GM12875 (cell line): Measurements from ENCODE around the gene ENDOD1.

Experiments used
- H3K4me3 ChIP-seq: one replicate; pipeline ENCODE4 v1.5.1; 2011; ENCODE audit warnings: low read depth, low read length, control low read depth
- TF ChIP-seq, protein P1 (sequence below): IDR thresholded peaks from 2 replicates; pipeline ENCODE4 v1.5.1; 2011; ENCODE audit warnings: low read depth, mild to moderate bottlenecking, control low read depth, inconsistent platforms, low read length, moderate library complexity, borderline replicate concordance; ENCODE audit not compliant: insufficient read depth

The ENDOD1 gene

DNA sequence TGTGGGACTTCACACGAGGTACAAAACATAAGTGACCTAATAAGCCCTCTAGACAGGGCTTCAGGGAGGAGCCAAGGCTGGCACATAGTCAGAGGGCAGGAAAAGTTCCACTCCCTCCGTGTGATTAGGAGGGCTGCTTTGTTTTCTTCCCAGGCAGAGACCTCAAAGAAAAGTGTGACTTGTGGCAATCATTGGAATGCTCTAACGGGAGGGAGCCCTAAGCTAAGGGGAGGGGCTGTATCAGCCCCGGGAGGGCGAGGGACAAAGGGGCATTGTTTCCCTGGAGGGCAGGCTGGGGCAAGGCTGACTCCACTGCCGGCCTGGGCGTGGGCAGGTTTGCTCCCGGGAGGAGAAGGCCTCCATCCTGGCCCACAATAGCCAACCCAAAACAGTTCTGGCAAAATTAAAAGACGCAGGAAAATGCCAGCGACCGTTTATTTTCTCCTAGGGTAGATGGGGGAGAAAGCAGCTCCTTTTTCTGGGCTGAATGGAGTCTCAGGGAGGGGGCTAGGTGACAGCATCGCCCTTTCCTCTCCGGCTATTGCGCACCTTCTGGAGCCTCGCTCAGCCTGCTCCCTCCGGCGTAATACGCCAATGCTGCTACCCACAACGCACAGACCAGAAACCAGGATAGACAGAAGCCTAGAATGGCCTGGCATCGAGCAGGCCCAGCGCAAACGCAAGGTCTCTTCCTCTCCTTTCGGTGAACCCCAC lies 60.2 kb downstream of the ENDOD1 start:
- TF ChIP-seq, protein P1, sequence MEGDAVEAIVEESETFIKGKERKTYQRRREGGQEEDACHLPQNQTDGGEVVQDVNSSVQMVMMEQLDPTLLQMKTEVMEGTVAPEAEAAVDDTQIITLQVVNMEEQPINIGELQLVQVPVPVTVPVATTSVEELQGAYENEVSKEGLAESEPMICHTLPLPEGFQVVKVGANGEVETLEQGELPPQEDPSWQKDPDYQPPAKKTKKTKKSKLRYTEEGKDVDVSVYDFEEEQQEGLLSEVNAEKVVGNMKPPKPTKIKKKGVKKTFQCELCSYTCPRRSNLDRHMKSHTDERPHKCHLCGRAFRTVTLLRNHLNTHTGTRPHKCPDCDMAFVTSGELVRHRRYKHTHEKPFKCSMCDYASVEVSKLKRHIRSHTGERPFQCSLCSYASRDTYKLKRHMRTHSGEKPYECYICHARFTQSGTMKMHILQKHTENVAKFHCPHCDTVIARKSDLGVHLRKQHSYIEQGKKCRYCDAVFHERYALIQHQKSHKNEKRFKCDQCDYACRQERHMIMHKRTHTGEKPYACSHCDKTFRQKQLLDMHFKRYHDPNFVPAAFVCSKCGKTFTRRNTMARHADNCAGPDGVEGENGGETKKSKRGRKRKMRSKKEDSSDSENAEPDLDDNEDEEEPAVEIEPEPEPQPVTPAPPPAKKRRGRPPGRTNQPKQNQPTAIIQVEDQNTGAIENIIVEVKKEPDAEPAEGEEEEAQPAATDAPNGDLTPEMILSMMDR: no peak
- H3K4me3 ChIP-seq: peak overlapping the region; percentile 56

DNA sequence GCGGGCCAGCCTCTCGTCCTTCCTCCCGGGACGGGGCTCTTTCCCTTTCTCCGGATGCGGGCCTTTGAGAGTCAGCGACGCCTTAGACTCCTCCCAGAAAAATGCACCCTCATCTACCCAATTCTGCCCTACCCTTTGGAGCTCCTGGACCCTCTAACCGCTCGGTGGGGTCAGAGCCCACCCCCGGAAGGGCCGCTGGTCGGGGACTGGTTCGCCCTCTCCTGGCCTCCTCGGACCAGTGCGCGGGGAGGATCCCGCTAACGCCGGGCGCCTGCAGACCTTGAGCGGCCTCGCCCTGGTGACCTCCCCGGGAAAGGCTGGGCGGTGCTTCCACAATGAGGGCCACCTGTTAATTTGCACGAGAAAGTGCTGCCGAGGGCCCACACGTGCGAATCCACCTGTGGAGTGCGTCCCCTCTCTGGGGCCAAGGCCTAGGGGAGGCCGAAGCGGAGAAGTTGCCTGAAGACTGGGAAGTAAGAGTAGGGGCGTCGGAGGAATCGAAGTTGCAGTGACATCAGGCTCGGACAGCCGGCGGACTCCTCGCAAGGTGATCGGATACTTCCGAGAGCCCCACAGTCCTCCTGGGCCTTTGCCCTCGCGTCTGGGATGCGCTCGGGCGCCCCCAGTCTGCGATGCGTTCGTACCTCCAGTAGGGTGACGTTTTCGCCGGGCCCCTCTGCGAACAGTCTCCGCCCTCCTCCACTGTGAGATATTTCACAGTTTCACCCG lies 61.5 kb downstream of the ENDOD1 start:
- peak overlapping the region; percentile 56 for H3K4me3 ChIP-seq
- TF ChIP-seq, protein P1: peak; percentile 65

DNA sequence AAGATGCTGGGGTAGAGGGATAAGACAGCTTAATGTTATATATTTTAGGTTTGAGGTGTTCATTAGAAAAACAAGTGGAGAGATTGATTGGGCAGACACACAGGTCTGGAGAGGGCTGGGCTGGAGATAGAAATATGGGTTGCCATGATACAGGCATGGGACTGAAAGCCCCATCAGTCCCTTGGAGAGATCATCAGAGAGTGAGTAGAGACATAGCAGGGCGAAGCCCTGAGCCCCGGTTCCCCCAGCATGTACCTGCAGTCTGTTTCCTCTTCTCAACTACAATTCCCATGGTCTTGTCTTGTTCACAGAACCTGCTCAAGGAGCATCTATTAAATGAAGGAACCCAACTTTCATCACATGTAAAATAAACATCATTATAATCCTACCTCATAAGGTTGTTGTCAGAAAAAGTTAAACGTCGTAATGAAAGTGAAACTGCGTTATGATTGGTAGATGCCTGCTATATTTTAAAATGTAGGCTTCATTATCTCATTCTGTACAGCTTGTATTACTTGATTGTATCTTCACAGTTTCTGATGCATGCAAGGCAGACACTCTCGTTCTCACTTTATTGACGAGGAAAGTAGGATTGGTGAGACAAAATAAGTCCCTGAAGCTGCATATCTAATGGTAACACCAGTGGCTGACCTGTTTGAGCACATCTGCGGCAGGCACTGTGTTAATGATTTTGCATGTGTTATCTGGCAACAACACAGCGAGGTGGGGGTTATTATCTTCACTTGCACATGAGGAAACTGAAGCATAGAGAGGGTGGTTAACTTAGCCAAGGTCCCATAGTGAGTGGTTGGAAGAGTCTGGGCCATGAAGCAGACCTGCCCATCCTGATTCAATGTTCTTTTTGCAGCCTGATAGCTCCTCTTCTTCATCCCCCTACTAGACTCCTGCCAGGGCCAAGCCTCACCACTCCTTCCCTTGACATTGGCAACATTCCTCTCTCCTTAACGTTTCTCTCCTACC lies 63.5 kb downstream of the ENDOD1 start:
- TF ChIP-seq, protein P1: no peak
- H3K4me3 ChIP-seq: no peak overlapping the region

DNA sequence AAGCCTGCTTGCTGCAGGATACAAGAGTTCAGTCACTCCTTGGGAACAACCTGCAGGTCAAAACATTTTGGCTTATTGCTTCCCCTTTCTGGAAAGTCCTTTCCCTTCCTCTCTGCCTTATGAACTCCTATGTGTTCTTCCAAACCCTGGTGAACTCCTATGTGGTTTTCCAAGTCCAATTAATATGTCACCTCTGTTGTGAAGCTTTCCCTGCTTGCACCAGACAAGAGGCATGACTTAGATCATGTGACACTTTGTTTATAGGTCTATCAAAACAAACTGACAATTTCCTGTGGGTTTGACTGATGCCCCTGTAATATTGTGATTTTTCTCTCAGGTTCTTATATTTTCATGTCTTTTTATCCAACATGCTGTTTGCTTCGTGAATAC lies 64.2 kb downstream of the ENDOD1 start:
- H3K4me3 ChIP-seq: no peak overlapping the region
- TF ChIP-seq, protein P1: no peak

DNA sequence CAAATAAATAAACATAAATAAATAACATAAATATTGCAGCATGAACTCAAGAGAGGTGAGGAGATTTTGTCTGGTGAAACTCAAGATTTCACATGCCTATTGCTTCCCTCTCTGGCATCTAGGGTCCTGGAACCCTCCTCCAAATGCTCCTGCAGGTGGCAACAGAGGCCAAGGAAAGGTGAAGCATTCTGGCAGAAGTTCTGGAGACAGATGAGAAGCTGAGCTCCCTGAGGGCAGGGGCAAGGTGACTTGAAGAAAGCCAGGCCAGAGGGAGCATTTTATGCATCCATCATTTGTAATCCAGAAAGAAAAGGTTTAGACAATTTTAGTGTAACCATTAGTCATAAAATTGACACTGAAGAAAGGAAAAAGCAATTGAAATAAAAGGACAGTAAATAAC lies 64.9 kb downstream of the ENDOD1 start:
- TF ChIP-seq, protein P1: peak; percentile 64; the same call in 1 of the 2 replicates
- H3K4me3 ChIP-seq: no peak overlapping the region

DNA sequence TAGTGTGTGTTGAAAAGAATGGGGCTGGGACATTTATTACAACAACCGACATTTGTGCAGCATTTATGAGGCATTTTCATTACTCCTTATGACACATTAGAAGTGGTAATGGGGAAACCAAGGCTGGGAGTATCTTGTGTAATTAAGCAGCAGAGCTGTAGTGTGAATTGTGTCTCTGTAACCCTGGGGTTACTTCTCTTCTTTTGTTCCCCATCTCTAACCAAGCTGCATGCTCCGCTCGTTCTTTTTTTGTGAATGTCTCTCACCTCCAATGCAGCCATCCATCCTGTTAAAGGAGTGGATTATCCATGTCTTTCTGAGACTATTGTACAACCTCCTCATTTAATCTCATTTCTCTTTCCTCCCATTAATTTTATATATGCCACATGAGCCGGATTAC lies 65.7 kb downstream of the ENDOD1 start:
- TF ChIP-seq, protein P1: no peak
- H3K4me3 ChIP-seq: no peak overlapping the region
